Measurements from ENCODE around the gene AQP12B.
A peak's percentile ranks its signal among the peaks of the same experiment; 100 is the strongest.

Gene AQP12B

GRCh38 chr2:240643811-240644150, 38.9 kb downstream of the AQP12B start:
- Histone ChIP-seq H3K79me2 (no peaks in the 10 kb centered on the region), H3K4me3 (ENCODE audit: low read depth, low read length) (no peak overlapping the region), H3K27me3 (ENCODE audit: control insufficient read depth, insufficient read depth, low read length) (no peaks in the 10 kb centered on the region), H3K9me3 (ENCODE audit: control insufficient read depth, low read length) (no peaks in the 10 kb centered on the region), H3K4me1 (no peaks in the 10 kb centered on the region), H3K27ac (no peak overlapping the region), H3K9ac (no peak overlapping the region), H3K4me2 (ENCODE audit: low read length) (no peak overlapping the region), H3K36me3 (ENCODE audit: control insufficient read depth, insufficient read depth, low read length) (no peaks in the 10 kb centered on the region), H2AFZ (no peak overlapping the region)
- TF ChIP-seq CTCF (IDR thresholded peaks at IDR 0.05): no peak

GRCh38 chr2:240643093-240643810, 39.4 kb downstream of the AQP12B start:
- Histone ChIP-seq H3K27ac (no peak overlapping the region), H3K4me2 (ENCODE audit: low read length) (no peak overlapping the region), H2AFZ (no peak overlapping the region), H3K79me2 (no peaks in the 10 kb centered on the region), H3K9ac (no peak overlapping the region), H3K36me3 (ENCODE audit: control insufficient read depth, insufficient read depth, low read length) (no peaks in the 10 kb centered on the region), H3K4me1 (no peaks in the 10 kb centered on the region), H3K27me3 (ENCODE audit: control insufficient read depth, insufficient read depth, low read length) (no peaks in the 10 kb centered on the region), H3K9me3 (ENCODE audit: control insufficient read depth, low read length) (no peaks in the 10 kb centered on the region), H3K4me3 (ENCODE audit: low read depth, low read length) (no peak overlapping the region)
- TF ChIP-seq CTCF (IDR thresholded peaks at IDR 0.05): no peak

- no peaks in the 10 kb centered on the region for H3K79me2 ChIP-seq
Observed at GRCh38 chr2:240642806-240643092, 39.9 kb downstream of the AQP12B start.

DNA sequence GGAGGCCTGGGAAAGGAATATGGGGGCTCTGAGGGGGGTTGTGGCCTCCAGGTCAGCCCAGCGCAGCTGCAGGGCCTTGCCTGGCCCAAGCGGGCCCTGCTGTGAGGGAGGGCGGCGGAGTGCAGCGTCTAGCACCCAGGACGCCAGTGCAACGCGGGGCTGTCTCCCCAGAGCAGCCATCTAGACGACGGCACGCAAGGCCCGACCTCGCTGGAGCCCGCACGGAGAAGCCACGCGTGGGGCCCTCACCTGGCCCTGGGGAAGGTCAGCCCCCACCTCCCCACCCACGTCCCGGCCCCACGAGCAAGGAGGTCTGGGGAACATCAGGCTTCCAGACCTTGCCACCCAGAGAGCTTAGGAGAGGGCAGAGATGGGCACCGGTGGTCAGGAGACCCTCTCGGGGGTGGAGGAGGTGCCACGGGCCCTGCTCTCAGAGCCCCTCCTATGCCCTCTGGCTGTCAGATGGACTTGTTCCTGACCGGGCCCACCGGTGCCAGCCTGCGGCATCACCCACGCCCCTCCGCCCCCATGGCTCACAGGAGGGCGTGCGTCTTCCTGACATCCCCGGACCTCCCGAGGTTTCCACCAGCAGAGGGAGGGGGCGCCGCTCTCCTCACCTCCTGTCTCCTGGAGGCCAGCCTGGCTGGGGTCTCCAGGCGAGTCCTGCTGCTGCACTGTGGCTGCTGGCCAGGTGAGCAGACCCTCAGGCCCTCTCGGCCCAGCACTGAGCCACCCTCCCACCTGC, 40.5 kb downstream of the AQP12B start:
- H3K4me2 ChIP-seq (ENCODE audit: low read length): no peak overlapping the region
- no peaks in the 10 kb centered on the region for H3K4me1 ChIP-seq
- no peaks in the 10 kb centered on the region for H3K9me3 ChIP-seq (ENCODE audit: control insufficient read depth, low read length)
- no peak overlapping the region for H3K9ac ChIP-seq
- H3K27ac ChIP-seq: no peak overlapping the region
- no peaks in the 10 kb centered on the region for H3K36me3 ChIP-seq (ENCODE audit: control insufficient read depth, insufficient read depth, low read length)
- no peak overlapping the region for H2AFZ ChIP-seq
- no peaks in the 10 kb centered on the region for H3K79me2 ChIP-seq
- H3K27me3 ChIP-seq (ENCODE audit: control insufficient read depth, insufficient read depth, low read length): no peaks in the 10 kb centered on the region
- H3K4me3 ChIP-seq (ENCODE audit: low read depth, low read length): no peak overlapping the region
- no peak for TF ChIP-seq CTCF (IDR thresholded peaks at IDR 0.05)

More at GRCh38 chr2:240642806-240643092, 39.9 kb downstream of the AQP12B start:
- H3K9me3 ChIP-seq (ENCODE audit: control insufficient read depth, low read length): no peaks in the 10 kb centered on the region
- TF ChIP-seq CTCF (IDR thresholded peaks at IDR 0.05): no peak
- no peak overlapping the region for H2AFZ ChIP-seq
- no peak overlapping the region for H3K27ac ChIP-seq
- no peak overlapping the region for H3K9ac ChIP-seq
- H3K4me1 ChIP-seq: no peaks in the 10 kb centered on the region
- no peaks in the 10 kb centered on the region for H3K27me3 ChIP-seq (ENCODE audit: control insufficient read depth, insufficient read depth, low read length)
- H3K4me3 ChIP-seq (ENCODE audit: low read depth, low read length): no peak overlapping the region
- no peaks in the 10 kb centered on the region for H3K36me3 ChIP-seq (ENCODE audit: control insufficient read depth, insufficient read depth, low read length)
- no peak overlapping the region for H3K4me2 ChIP-seq (ENCODE audit: low read length)

GRCh38 chr2:240640939-240641338, 41.7 kb downstream of the AQP12B start:
- Histone ChIP-seq H2AFZ (no peak overlapping the region), H3K4me1 (no peaks in the 10 kb centered on the region), H3K27me3 (ENCODE audit: control insufficient read depth, insufficient read depth, low read length) (no peaks in the 10 kb centered on the region), H3K36me3 (ENCODE audit: control insufficient read depth, insufficient read depth, low read length) (no peaks in the 10 kb centered on the region), H3K9me3 (ENCODE audit: control insufficient read depth, low read length) (no peaks in the 10 kb centered on the region), H3K9ac (no peak overlapping the region), H3K4me3 (ENCODE audit: low read depth, low read length) (no peak overlapping the region), H3K27ac (no peak overlapping the region), H3K4me2 (ENCODE audit: low read length) (no peak overlapping the region), H3K79me2 (no peaks in the 10 kb centered on the region)
- peak; percentile 40 for TF ChIP-seq CTCF (IDR thresholded peaks at IDR 0.05)

Data from parathyroid adenoma (tissue), 2 donors.